Thyroid gland (tissue), 4 donors: ENCODE data around the gene KNCN. TPM values are rescaled to one million over a fixed set of nuclear protein-coding genes. Genes with fewer than 3 reads are reported as not detected.

ENCODE experiments used
- DNase-seq, 2 donors: peaks; one replicate each; pipeline ENCODE4 v3.0.0-alpha.2; 2019
- H3K27ac ChIP-seq, 3 donors: fragments of 200-600 bp; sonication (generic); 1 replicate in 2 of 3; 2 replicates in 1 of 3; pipeline ENCODE4 v1.5.1; 2016 to 2019; ENCODE audit warnings: mild to moderate bottlenecking in 1 of 3, moderate library complexity in 1 of 3
- H3K27me3 ChIP-seq: fragments of 200-600 bp; sonication (generic); one replicate; pipeline ENCODE4 v1.5.1; 2019
- H3K36me3 ChIP-seq, 2 donors: fragments of 200-600 bp; sonication (generic); one replicate each; pipeline ENCODE4 v1.5.1; 2016 to 2019
- H3K4me1 ChIP-seq, 2 donors: fragments of 200-600 bp; sonication (generic); one replicate each; pipeline ENCODE4 v1.5.1; 2017 to 2019
- H3K4me3 ChIP-seq, 3 donors: fragments of 200-600 bp; sonication (generic); replicated peaks in 1 of 3; 1 replicate in 2 of 3; 2 replicates in 1 of 3; pipeline ENCODE4 v1.5.1; 2016; ENCODE audit warnings: mild to moderate bottlenecking in 1 of 3
- H3K9me3 ChIP-seq: fragments of 200-600 bp; sonication (generic); one replicate; pipeline ENCODE4 v1.5.1; 2017
- CTCF ChIP-seq, 6 experiments: fragments of 200-600 bp in 3 of 6; fragments of 450-650 bp in 3 of 6; sonication (generic) in 3 of 6; IDR thresholded peaks; one replicate each; pipeline ENCODE4 v1.5.1; 2016 to 2019; ENCODE audit warnings: antibody characterized with exemption in 6 of 6, mild to moderate bottlenecking in 2 of 6, inconsistent platforms in 1 of 6, moderate library complexity in 1 of 6
- POLR2A ChIP-seq, 2 donors: fragments of 450-650 bp; IDR thresholded peaks; one replicate each; pipeline ENCODE4 v1.6.1; 2017; ENCODE audit warnings: antibody characterized with exemption in 2 of 2, mild to moderate bottlenecking in 2 of 2, moderate library complexity in 1 of 2
- WGBS, 2 donors: methylation state at CpG; one replicate each; pipeline ENCODE4 v1.1.5; 2017; 5-methylcytosine and 5-hydroxymethylcytosine counted together
- intact Hi-C: fragments of 100-400 bp; cut with DNase I; formaldehyde crosslinking; loops from one replicate; pipeline ENCODE4 v1.15.1; 2023
- total RNA-seq, 4 donors: library from RNA; depleted of rRNA; stranded (reverse); fragments of >200 nt; gene quantifications; one replicate each; pipeline ENCODE4 v1.2.3, GENCODE V29; 2016

Gene KNCN
- not detected for total RNA-seq

GRCh38 chr1:46551597-46552095 lies at the start of gene KNCN:
Gene KNCN (minus strand): TSS chr1:46551647. CDS start chr1:46551215, 432 bp downstream.
- Histone ChIP-seq H3K36me3 (no peaks in the 10 kb centered on the region), H3K27ac (no peak within 1 kb of the TSS), H3K27me3 (no peaks in the 10 kb centered on the region), H3K4me1 (no peaks in the 10 kb centered on the region), H3K4me3 (no peak within 1 kb of the TSS), H3K9me3 (no peaks in the 10 kb centered on the region)
- intact Hi-C loops = no loop called here
- WGBS, 2 donors = 53 to 70% methylated on average over 2 to 6 of the region's 6 CpGs
- DNase-seq = no peak
- TF ChIP-seq POLR2A (IDR thresholded peaks at IDR 0.05) = no peak
- no peak for TF ChIP-seq CTCF (IDR thresholded peaks at IDR 0.05)

- Histone ChIP-seq H3K36me3 (no peaks in the 10 kb centered on the region), H3K27me3 (no peaks in the 10 kb centered on the region), H3K9me3 (no peaks in the 10 kb centered on the region), H3K27ac (no peak overlapping the region), H3K4me3 (no peak overlapping the region), H3K4me1 (peaks cover 4 to 9% of the 10 kb centered on the region in 2 donors)
- no peak for TF ChIP-seq POLR2A (IDR thresholded peaks at IDR 0.05)
- TF ChIP-seq CTCF (IDR thresholded peaks at IDR 0.05) = no peak
- no peak for DNase-seq
- WGBS, 2 donors = 81 to 92% methylated on average over 9 of the region's 9 CpGs
- intact Hi-C loops = no loop called here
Measured at GRCh38 chr1:46599059-46599970, 47.9 kb upstream of the KNCN start.

- 91 to 92% methylated on average over 3 of the region's 3 CpGs for WGBS, 2 donors
- peaks cover 15 to 20% of the 10 kb centered on the region in 2 donors for H3K36me3 ChIP-seq
- H3K9me3 ChIP-seq = no peaks in the 10 kb centered on the region
- no peak for DNase-seq
- TF ChIP-seq POLR2A (IDR thresholded peaks at IDR 0.05) (no peak), CTCF (IDR thresholded peaks at IDR 0.05) (no peak)
- no peaks in the 10 kb centered on the region for H3K4me1 ChIP-seq
- no peak overlapping the region for H3K4me3 ChIP-seq
- no peaks in the 10 kb centered on the region for H3K27me3 ChIP-seq
- no peak overlapping the region for H3K27ac ChIP-seq
- intact Hi-C loops = no loop called here
Measured at GRCh38 chr1:46596846-46597245, 45.4 kb upstream of the KNCN start.

- Histone ChIP-seq H3K27me3 (no peaks in the 10 kb centered on the region), H3K36me3 (peaks cover 22 to 28% of the 10 kb centered on the region in 2 donors), H3K27ac (no peak overlapping the region), H3K4me3 (no peak overlapping the region), H3K4me1 (no peaks in the 10 kb centered on the region), H3K9me3 (no peaks in the 10 kb centered on the region)
- no peak for DNase-seq
- WGBS, 2 donors = 100% methylated on average over 1 of the region's 1 CpG
- intact Hi-C loops = no loop called here
- no peak for TF ChIP-seq POLR2A (IDR thresholded peaks at IDR 0.05)
- no peak for TF ChIP-seq CTCF (IDR thresholded peaks at IDR 0.05)
Measured at GRCh38 chr1:46596036-46596435, 44.6 kb upstream of the KNCN start.

GRCh38 chr1:46595127-46595526 lies 43.7 kb upstream of the KNCN start:
- Histone ChIP-seq H3K9me3 (no peaks in the 10 kb centered on the region), H3K4me1 (no peaks in the 10 kb centered on the region), H3K4me3 (no peak overlapping the region), H3K27me3 (no peaks in the 10 kb centered on the region), H3K27ac (no peak overlapping the region), H3K36me3 (peaks cover 28 to 29% of the 10 kb centered on the region in 2 donors)
- DNase-seq = peak in 1 of 2 donors; percentile 32
- TF ChIP-seq CTCF (IDR thresholded peaks at IDR 0.05) = no peak
- TF ChIP-seq POLR2A (IDR thresholded peaks at IDR 0.05) = no peak
- intact Hi-C loops = no loop called here
- 69 to 78% methylated on average over 3 of the region's 3 CpGs for WGBS, 2 donors
